GM19463 (cell line): Measurements from ENCODE around the gene KLF2.
A peak's percentile ranks its signal among the peaks of the same experiment; 100 is the strongest.

Experiments used
- ATAC-seq: cut with Tn5 transposase; IDR thresholded peaks from one replicate; pipeline ENCODE4 v1.9.1; 2021; ENCODE audit warnings: mild to moderate bottlenecking, moderate library complexity; ENCODE audit not compliant: unreplicated experiment

The KLF2 gene

DNA sequence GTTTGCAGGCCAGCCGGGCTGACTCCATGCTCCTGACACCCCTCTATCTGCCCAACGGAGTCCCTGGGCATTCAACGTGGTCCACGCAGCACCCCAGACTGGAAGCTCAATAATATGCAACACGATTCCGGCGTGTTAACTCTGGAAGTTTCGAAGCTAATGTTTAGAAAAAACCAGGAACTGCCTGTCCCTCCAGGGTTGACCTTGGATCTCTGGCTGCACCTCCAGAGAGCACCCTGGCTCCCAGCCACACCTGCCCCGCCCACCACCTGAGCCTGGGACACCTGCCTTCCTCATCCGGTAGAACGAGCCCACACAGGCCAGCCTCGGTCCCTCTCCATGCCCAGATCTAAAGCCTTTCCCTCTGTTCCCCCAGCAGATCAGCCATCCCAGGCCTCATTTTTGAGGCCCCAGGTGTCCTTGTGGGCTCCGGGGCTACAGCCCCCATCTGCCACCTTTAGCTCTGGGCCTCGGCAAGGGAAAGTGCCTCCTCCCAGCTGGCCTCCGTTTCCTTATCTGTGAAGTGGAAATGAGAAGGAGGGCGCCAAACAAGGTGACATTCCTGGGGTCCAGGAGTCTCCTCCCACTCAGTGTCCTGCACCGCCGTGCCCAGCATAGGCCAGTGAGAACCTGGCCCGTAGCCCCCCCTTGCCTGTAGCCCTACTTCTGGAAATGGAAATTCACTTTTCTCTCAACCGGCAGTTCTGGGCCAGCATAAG lies 38.7 kb downstream of the KLF2 start:
- ATAC-seq = no peak

GRCh38 chr19:16363852-16364230 lies 39.2 kb downstream of the KLF2 start:
- no peak for ATAC-seq

DNA sequence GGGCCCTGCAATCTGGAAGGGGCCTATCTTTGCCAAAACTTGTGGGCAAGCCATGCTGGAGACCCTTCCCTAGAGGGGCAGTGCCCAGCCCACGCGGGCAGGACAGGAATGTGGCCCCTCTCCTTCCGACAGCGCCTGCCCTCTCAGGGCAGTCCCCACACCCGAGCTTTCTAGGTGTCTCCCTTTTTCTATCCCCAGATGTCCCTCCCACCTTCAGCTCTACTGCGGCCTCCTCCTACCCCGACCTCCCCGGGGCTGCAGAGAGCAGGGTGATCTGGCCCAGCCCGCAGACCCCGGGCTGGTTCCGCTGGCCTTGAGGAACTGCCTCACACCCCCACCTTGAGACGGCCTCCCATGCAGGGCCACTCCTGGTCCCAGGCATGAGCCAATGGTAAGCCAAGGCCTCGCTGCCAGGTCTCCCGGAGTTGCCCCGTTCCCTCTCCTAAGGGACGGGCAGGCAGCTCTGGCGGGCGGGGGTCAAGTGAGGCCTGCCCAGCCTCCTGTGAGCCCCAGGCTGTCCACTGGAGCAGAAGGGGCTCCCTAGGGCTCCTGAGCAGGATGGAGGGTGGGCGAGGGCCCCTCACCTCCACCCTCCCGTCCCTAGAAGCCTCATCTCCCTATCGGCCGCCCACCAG lies 39.7 kb downstream of the KLF2 start:
- no peak for ATAC-seq

GRCh38 chr19:16365300-16365996 lies 40.8 kb downstream of the KLF2 start:
- ATAC-seq = no peak

DNA sequence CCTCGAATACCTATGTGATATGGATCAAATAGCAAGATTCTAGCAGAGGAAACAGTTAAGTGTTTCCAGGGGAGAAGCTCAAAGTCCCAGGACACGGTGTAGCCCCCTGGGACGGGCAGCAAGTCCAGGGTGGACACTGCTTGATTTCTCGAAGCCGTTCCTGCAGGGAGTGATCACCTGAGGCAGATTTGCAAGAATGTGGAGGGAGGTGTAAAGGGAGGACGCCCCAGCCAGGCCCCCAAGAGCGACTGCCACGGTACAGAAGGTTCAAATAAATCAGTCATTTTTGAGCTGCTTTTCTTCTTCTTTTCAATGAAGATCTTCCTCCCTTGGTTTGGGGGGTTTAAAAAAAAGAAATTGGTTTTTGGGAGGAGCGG lies 41.4 kb downstream of the KLF2 start:
- no peak for ATAC-seq

- ATAC-seq = peak; percentile 48
These were observed 42.0 kb downstream of the KLF2 start for GRCh38 chr19:16366433-16367260.

DNA sequence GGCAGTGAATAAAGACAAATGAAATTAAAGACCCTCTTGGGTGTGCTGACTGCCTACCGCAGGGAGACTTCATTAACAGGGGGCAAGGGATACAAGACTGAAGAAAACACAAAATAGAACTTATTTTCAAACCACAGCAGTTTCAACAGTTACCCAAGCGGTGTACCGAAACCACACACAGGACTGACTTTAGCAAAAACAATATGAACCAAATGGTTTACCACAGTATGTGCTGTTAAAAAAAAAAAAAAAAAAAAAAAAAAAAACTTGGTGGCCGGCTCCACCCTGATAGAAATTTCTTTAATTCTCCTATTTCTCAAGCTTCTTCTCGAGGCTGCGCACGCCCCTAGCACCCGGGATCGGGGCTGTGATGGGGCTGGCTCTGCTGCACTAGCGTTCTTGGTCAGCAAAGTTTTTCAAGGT lies 42.6 kb downstream of the KLF2 start:
- ATAC-seq = peak; percentile 37

- ATAC-seq = no peak
These were observed 44.0 kb downstream of the KLF2 start for GRCh38 chr19:16368385-16369305.

DNA sequence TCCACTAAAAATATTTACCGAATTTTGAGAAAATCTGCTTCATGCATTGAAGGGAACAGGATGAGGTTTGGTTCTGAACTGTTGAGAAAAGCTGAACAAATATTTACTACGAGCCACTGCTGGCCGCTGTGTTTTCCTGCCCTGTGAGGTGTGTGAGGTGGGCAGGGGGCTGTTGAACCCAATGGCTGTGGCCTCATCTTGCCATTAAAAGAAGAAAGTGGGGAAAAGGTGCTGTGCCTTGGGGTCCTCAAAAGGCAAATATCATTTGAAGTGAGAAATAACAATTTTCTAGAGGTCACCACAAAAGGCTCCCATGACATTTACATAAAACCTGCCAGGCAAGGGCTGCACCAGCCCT lies 44.7 kb downstream of the KLF2 start:
- no peak for ATAC-seq

DNA sequence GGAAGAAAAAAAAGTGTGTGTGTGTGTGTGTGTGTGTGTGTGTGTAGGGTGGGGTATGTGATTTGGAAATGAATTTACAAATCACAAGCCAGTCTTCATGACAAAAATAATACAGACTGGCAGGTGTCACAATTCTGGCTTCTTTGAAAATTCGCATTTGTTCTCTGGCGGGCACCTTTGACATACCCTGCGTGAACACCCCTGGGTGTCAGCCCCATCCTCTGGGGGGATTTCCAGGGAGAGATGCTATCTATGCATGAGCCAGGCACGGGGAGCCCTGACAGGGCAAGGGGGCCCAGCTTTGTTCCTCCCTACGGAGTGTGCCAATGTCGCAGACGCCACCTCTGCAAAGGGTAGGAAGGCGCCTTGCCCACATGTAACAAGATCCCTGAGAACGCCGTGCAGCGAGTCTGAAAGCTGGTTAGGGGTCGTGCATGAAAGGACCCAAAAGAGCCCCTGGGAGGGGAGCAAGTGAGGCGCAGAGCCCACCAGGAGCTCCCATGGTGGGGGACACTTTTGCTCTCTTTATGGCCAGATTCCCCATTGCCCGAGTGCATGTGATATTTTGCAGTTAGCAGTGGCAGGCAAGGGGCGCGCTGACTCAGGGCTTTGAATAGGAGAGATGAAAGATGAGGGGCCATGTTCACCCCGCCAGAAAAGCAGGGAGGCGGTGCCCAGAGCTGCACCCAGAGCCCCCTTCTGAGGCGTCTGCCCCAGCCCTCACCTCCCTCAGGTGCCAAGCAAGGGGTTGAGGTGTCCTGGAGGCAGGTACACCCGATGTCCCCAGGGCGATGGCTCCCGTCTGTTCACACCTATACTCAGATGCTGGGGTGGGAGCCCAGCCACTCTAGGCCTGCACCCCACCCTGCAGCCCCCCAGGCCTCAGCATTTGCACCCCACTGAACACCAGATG lies 45.3 kb downstream of the KLF2 start:
- ATAC-seq = no peak

DNA sequence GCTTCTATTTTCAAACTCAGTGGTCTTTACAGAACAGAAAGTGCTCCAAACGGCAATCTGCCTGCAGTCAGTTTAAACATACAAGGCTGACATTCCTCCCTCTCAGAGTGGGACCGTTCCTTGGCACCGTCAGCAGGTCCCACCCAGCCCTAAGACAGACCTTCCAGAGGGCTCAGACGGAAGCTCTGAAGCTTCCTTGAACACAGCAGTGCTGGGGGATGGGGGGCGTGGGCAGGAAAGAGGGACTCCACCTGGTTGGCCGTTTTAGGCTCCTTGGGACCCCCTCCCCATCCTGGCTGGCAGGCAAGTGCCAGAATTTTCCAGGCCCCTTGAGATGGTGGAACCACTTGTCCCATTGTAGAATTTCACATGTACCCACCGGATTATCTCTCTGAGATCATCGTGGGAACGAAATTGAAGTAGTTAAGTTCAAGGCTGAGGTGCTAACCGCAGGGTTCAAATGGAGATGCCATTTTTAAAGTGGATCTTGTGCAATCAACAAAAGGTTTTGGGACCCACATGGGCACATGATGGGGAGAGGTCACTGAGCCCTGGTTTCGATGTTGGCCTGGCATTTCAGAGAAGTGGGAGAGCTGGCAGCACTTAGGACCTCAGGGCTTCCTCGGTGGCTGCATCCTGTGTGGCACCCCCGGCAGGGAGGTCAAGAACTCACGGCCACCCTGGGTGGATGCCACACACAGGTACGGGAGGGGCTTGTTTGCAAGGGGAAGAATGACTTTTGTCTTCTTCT lies 46.2 kb downstream of the KLF2 start:
- no peak for ATAC-seq

GRCh38 chr19:16371540-16371986 lies 46.9 kb downstream of the KLF2 start:
- ATAC-seq = peak; percentile 75

DNA sequence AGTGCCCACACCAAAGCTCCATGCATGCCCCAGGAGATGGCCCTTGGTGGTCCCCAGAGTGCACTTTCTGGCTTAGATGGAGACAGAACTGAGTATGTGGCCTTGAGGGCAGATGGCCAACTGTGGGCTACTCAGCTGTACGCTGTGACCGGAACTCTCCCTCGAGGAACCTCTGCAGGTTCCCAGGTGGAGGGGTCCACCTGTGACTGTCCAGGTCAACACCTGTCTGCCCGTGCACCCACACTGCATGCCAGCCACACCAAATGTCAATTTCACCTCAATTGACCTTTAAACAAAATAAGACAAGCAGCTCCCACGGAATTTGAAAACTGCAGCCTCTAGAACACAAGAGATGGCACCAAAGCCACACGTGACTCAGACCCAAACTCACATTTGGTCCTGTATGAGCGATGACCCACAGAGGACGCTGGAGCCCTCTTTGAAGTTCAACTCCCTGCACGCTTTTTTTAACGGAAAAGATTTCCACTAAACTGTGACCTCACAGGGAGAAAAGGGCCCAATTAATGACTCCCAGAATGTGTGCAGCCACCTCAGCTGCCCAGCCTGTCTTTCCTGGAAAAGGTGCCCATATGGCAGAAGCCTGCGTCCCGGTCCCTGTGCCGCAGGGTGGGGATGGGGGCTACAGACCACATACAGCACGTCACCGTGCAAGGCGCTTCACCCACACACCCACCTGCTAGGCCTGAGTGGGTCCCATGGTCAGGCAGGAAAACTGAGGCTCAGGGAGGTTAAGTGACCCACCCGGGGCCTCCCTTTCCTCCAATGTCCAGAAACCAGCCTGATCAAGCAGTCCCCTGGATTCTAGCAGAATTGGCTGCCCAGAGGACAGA lies 47.7 kb downstream of the KLF2 start:
- no peak for ATAC-seq

DNA sequence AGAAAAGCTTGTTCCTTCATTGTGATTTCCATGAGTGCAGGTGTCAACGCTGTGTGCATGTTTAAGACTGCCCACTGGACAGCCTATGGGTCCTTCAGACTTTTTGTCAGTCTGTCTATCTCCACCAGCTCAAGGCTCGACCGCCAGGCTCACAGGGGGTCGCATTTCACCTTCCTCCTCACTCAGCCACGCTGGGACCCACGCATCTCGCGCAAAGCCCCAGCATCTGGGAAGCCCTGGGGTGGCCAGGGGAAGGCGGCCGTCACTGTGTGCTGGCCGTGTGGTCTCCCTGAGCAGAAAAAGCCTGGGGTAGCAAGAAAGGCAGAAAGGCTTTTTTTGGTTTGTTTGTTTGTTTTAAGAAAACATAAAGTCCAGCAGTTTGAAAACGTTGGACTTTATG lies 48.5 kb downstream of the KLF2 start:
- no peak for ATAC-seq

DNA sequence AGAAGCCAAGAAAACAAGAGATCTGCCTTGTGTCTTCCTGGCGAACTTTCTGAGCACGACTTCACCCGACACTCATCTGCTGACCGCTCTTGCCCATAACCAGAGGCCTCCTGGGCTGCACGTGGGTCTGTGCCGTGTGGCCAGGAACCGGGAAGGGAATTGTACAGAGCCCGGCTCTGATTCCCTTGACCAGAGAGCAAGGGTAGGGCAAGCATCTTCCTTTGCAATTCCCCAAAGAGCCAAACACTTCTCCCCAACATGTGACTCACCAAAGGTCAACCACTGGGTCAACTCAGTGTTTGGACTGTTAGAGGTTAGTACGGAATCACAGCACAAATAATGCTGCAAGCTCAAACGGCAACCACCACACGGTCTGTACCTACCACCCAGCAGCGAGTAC lies 48.9 kb downstream of the KLF2 start:
- no peak for ATAC-seq

- no peak for ATAC-seq
These were observed 49.4 kb downstream of the KLF2 start for GRCh38 chr19:16373989-16374388.

- no peak for ATAC-seq
These were observed 49.8 kb downstream of the KLF2 start for GRCh38 chr19:16374436-16374835.
